HepG2 (cell line): ENCODE measurements around the gene TAF1C. TPM values are rescaled to one million over a fixed set of nuclear protein-coding genes. Genes with fewer than 3 reads are reported as not detected.

ENCODE experiments used
- HOXA9 ChIP-seq: sonication (generic); formaldehyde crosslinking; IDR thresholded peaks from 2 replicates; pipeline ENCODE4 v1.8.1; 2022; ENCODE audit warnings: missing genetic modification reagents, mild to moderate bottlenecking, moderate library complexity, borderline replicate concordance
- IRF2 ChIP-seq: IDR thresholded peaks from 2 replicates; pipeline ENCODE4 v1.6.1; 2018; ENCODE audit warnings: missing genetic modification reagents, missing compliant biosample characterization
- KAT8 ChIP-seq: IDR thresholded peaks from 2 replicates; pipeline ENCODE4 v1.6.1; 2016; ENCODE audit warnings: missing genetic modification reagents, missing compliant biosample characterization
- ONECUT2 ChIP-seq: sonication (generic); formaldehyde crosslinking; IDR thresholded peaks from 2 replicates; pipeline ENCODE4 v1.4.0; 2020; ENCODE audit warnings: missing genetic modification reagents
- PAX8 ChIP-seq: sonication (generic); formaldehyde crosslinking; IDR thresholded peaks from 2 replicates; pipeline ENCODE4 v1.8.0; 2022; ENCODE audit warnings: mild to moderate bottlenecking, missing genetic modification reagents, borderline replicate concordance
- RBM22 ChIP-seq: fragments of 200-400 bp; formaldehyde crosslinking; optimal IDR thresholded peaks from 2 replicates; pipeline ENCODE3; 2017; ENCODE audit warnings: mild to moderate bottlenecking, low read length, moderate library complexity
- ZNF180 ChIP-seq: sonication (generic); formaldehyde crosslinking; IDR thresholded peaks from 2 replicates; pipeline ENCODE4 v1.4.0; 2020; ENCODE audit warnings: low read depth, missing genetic modification reagents, borderline replicate concordance
- ZNF232 ChIP-seq: sonication (generic); formaldehyde crosslinking; IDR thresholded peaks from 2 replicates; pipeline ENCODE4 v1.4.0; 2020; ENCODE audit warnings: missing genetic modification reagents, borderline replicate concordance
- ZNF510 ChIP-seq: sonication (generic); formaldehyde crosslinking; IDR thresholded peaks from 2 replicates; pipeline ENCODE4 v1.4.0; 2020; ENCODE audit warnings: low read depth, mild to moderate bottlenecking, missing genetic modification reagents
- polyA plus RNA-seq, 8 experiments: library from polyadenylated mRNA; depleted of rRNA in 3 of 8; stranded (reverse) in 7 of 8; unstranded in 1 of 8; fragments of >200 nt; fragmentation: Illumina TruSeq in 4 of 8; extraction: Trizol in 4 of 8; gene quantifications; 2 replicates each; pipeline versions ENCODE4 v1.2.1 to v1.2.3, GENCODE V29; 2011 to 2016; ENCODE audit warnings: low read depth in 4 of 8, missing spikeins in 1 of 8, mixed read lengths in 1 of 8; ENCODE audit not compliant: insufficient read depth in 1 of 8
- total RNA-seq, 5 experiments: library from RNA; depleted of rRNA; stranded (reverse); fragments of >200 nt; fragmentation: Illumina TruSeq; extraction: Trizol; gene quantifications; 2 replicates each; pipeline ENCODE4 v1.2.3, GENCODE V29; 2016; ENCODE audit warnings: low read depth in 1 of 5
- TF ChIP-seq, protein P1 (sequence below): sonication (generic); formaldehyde crosslinking; IDR thresholded peaks from 2 replicates; pipeline ENCODE4 v1.5.1; 2020; ENCODE audit warnings: missing genetic modification reagents, mild to moderate bottlenecking, borderline replicate concordance
- TF ChIP-seq, protein P2 (sequence below): IDR thresholded peaks from 2 replicates; pipeline ENCODE4 v1.6.1; 2018; ENCODE audit warnings: missing genetic modification reagents
- TF ChIP-seq, protein P3 (sequence below): sonication (generic); formaldehyde crosslinking; conservative IDR thresholded peaks from 2 replicates; pipeline ENCODE4 v1.4.0; 2020; ENCODE audit warnings: missing genetic modification reagents
- TF ChIP-seq, protein P4 (sequence below): sonication (generic); formaldehyde crosslinking; IDR thresholded peaks from 2 replicates; pipeline ENCODE4 v1.5.0; 2020; ENCODE audit warnings: mild to moderate bottlenecking, missing genetic modification reagents
- TF ChIP-seq, protein P5 (sequence below): sonication (generic); formaldehyde crosslinking; IDR thresholded peaks from 2 replicates; pipeline ENCODE4 v1.5.0; 2020; ENCODE audit warnings: missing genetic modification reagents
- TF ChIP-seq, protein P6 (sequence below): sonication (generic); formaldehyde crosslinking; IDR thresholded peaks from 2 replicates; pipeline ENCODE4 v1.5.1; 2020; ENCODE audit warnings: mild to moderate bottlenecking, missing genetic modification reagents, moderate library complexity

The TAF1C gene
- total and polyA plus RNA-seq, 2 of the 13 experiments (the other 11 are each of a cell fraction or from before 2014, with no cell fraction given), result 15.6 to 20.8 TPM

DNA sequence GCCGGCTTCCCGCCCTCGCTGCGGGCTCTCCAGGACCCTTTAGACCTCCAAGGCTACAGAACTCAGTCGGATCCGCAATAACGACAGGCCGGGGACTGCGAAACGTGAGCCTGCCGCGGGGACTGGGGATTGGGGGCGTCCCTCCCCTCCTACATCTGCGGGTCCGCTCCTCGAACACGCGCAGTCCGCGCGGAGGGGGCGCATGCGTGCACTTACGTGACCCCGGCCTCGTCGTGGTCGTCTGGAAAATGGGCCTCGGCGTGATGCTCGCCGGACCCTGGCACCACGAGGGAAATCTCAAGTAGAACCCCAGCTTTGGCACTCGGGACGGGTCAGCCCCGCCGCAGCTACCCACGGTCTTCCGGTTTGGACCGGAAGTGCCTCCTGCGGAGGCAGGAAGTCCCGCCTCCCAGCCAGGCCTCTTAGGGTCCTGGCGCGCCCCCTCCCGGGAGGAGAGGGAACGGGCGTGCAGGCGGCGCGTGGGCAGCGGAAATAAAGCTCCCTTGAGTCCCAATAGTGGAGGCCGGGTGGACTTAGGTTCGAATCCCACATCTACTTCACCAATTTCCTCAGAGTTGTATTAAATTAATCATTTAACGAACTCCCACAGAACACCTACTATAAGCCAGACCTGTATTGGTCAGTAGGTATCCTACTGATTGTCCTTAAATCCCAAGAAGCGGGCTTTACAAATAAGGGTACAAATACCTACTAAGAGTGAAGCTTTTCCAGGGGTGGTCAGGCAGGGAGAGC, at the start of gene TAF1C (continued):
- TF ChIP-seq, protein P1, sequence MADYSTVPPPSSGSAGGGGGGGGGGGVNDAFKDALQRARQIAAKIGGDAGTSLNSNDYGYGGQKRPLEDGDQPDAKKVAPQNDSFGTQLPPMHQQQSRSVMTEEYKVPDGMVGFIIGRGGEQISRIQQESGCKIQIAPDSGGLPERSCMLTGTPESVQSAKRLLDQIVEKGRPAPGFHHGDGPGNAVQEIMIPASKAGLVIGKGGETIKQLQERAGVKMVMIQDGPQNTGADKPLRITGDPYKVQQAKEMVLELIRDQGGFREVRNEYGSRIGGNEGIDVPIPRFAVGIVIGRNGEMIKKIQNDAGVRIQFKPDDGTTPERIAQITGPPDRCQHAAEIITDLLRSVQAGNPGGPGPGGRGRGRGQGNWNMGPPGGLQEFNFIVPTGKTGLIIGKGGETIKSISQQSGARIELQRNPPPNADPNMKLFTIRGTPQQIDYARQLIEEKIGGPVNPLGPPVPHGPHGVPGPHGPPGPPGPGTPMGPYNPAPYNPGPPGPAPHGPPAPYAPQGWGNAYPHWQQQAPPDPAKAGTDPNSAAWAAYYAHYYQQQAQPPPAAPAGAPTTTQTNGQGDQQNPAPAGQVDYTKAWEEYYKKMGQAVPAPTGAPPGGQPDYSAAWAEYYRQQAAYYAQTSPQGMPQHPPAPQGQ (CRISPR knock-in tag), result 0 out of 2 replicates have a peak, but pooled peaks have one; percentile 31
- TF ChIP-seq, protein P2, sequence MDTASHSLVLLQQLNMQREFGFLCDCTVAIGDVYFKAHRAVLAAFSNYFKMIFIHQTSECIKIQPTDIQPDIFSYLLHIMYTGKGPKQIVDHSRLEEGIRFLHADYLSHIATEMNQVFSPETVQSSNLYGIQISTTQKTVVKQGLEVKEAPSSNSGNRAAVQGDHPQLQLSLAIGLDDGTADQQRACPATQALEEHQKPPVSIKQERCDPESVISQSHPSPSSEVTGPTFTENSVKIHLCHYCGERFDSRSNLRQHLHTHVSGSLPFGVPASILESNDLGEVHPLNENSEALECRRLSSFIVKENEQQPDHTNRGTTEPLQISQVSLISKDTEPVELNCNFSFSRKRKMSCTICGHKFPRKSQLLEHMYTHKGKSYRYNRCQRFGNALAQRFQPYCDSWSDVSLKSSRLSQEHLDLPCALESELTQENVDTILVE, result peak; percentile 91
- TF ChIP-seq, protein P3, sequence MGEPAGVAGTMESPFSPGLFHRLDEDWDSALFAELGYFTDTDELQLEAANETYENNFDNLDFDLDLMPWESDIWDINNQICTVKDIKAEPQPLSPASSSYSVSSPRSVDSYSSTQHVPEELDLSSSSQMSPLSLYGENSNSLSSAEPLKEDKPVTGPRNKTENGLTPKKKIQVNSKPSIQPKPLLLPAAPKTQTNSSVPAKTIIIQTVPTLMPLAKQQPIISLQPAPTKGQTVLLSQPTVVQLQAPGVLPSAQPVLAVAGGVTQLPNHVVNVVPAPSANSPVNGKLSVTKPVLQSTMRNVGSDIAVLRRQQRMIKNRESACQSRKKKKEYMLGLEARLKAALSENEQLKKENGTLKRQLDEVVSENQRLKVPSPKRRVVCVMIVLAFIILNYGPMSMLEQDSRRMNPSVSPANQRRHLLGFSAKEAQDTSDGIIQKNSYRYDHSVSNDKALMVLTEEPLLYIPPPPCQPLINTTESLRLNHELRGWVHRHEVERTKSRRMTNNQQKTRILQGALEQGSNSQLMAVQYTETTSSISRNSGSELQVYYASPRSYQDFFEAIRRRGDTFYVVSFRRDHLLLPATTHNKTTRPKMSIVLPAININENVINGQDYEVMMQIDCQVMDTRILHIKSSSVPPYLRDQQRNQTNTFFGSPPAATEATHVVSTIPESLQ (CRISPR knock-in tag), result no peak
- TF ChIP-seq IRF2 (CRISPR knock-in tag) (peak; percentile 83), HOXA9 (no peak), ZNF180 (CRISPR knock-in tag) (no peak), ZNF510 (no peak), ZNF232 (CRISPR knock-in tag) (no peak; the same call in 1 of the 2 replicates), RBM22 (no peak), ONECUT2 (CRISPR knock-in tag) (no peak), PAX8 (CRISPR knock-in tag) (no peak), KAT8 (peak; percentile 98)
- TF ChIP-seq, protein P4, sequence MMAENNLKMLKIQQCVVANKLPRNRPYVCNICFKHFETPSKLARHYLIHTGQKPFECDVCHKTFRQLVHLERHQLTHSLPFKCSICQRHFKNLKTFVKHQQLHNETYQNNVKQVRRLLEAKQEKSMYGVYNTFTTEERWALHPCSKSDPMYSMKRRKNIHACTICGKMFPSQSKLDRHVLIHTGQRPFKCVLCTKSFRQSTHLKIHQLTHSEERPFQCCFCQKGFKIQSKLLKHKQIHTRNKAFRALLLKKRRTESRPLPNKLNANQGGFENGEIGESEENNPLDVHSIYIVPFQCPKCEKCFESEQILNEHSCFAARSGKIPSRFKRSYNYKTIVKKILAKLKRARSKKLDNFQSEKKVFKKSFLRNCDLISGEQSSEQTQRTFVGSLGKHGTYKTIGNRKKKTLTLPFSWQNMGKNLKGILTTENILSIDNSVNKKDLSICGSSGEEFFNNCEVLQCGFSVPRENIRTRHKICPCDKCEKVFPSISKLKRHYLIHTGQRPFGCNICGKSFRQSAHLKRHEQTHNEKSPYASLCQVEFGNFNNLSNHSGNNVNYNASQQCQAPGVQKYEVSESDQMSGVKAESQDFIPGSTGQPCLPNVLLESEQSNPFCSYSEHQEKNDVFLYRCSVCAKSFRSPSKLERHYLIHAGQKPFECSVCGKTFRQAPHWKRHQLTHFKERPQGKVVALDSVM (CRISPR knock-in tag), result peak; percentile 79
- TF ChIP-seq, protein P5, sequence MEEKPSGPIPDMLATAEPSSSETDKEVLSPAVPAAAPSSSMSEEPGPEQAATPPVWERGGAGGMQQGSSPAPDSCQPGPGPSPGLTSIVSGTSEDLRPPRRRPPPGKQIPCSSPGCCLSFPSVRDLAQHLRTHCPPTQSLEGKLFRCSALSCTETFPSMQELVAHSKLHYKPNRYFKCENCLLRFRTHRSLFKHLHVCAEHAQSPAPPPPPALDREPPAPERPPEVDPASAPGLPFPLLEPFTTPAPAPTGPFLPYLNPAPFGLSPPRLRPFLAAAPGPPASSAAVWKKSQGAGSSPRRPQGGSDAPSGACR, result 0 out of 2 replicates have a peak, but pooled peaks have one; percentile 46
- TF ChIP-seq, protein P6, sequence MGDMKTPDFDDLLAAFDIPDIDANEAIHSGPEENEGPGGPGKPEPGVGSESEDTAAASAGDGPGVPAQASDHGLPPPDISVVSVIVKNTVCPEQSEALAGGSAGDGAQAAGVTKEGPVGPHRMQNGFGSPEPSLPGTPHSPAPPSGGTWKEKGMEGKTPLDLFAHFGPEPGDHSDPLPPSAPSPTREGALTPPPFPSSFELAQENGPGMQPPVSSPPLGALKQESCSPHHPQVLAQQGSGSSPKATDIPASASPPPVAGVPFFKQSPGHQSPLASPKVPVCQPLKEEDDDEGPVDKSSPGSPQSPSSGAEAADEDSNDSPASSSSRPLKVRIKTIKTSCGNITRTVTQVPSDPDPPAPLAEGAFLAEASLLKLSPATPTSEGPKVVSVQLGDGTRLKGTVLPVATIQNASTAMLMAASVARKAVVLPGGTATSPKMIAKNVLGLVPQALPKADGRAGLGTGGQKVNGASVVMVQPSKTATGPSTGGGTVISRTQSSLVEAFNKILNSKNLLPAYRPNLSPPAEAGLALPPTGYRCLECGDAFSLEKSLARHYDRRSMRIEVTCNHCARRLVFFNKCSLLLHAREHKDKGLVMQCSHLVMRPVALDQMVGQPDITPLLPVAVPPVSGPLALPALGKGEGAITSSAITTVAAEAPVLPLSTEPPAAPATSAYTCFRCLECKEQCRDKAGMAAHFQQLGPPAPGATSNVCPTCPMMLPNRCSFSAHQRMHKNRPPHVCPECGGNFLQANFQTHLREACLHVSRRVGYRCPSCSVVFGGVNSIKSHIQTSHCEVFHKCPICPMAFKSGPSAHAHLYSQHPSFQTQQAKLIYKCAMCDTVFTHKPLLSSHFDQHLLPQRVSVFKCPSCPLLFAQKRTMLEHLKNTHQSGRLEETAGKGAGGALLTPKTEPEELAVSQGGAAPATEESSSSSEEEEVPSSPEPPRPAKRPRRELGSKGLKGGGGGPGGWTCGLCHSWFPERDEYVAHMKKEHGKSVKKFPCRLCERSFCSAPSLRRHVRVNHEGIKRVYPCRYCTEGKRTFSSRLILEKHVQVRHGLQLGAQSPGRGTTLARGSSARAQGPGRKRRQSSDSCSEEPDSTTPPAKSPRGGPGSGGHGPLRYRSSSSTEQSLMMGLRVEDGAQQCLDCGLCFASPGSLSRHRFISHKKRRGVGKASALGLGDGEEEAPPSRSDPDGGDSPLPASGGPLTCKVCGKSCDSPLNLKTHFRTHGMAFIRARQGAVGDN, result peak; percentile 90
